Fibroblast of the conjunctiva (primary cell): ENCODE data around the gene COX4I1.
"Not testable (repeated sequence)": the region's sequence is repeated elsewhere in the genome, so short reads cannot be mapped to it uniquely, and the experiment has no call there.

Experiments used
- DNase-seq: peaks from one replicate; pipeline ENCODE4 v3.0.0-alpha.2; 2010; ENCODE audit warnings: low read depth

Gene COX4I1

DNA sequence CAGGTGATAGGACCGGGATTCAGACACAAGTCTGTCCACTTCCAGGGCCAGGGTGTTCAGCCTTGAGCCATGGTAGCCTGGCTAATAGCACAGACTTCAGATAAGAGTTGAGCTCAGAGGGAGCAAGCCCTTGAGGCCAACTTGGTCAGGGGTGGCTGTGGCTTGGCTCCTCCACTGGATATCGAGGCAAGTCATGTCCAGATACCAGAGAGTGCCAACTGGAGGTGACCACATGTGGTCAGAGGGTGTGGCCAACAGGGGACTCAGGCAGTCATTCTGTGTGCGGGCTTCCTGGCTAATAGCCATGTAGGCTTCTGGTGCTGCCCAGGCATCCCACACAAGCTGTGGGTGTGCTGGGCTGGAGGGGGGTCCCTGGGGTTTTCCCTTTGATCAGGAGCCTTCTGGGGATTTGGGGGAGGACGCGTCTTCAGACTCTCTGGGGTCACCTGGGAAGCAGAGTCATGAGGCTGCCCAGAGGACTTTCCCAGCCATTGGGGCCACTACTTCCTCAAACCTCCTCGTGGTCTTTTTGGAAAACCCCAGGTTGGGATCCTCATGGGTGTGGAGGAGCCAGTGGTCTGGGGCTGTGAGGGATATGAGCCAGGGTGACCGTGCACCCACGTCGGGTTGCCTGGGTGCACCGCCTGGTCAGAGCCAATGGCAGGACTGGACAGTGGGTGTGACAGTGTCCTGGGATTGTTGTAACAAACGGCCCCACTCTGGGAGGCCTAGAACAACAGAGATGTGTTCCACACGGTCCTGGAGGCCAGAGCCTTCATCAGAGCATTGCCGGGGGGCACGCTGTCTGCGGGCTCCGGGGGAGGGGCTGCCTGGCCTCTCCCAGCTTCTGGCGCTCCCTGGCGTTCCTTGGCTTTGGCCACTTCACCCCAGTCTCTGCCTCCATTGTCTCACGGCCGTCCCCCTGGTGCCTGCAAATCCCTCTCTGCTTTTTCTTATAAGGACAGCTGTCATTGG is 25.0 kb downstream of the COX4I1 start:
- no peak for DNase-seq

DNA sequence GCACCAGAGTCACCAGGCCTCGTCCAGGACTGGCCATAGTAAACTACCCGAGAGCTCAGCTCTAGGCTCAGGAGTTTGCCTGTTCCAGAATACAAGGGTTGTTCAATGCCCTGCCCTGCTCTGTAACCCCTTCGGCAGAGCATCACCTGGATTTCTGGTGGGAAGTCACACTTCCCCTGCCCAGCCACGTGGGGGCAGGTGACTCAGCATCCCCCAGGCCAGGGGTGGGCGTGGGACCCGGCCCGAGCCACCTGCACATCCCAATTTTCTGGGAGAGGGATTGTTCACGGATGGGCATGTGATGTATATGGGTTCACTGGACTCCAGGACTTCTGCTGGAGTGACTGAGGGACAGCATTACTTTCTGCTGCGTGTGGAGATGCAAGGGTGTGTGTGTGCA is 25.8 kb downstream of the COX4I1 start:
- no peak for DNase-seq

DNA sequence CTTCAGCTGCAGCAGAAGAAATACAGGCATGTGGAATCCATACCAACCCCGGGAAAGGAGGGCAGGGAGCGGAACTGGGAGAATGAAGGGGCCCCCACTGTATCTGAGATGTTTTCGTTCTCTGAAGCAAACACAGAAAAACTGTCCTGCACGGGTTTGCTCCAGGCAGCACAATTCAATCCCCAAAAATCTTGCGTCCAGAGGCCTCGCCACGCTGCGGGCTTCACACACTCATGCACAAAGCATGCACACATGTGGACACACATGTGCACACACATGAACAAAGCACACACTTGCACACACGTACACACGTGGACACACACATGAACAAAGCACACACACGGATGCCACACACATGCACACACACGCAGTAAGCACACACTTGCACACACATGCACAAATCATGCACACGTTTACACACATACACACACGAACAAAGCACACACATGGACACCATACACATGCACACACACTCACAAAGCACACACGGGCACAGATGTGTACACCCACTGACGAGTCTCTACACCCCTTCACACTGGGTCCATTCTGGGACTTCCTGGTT is 27.3 kb downstream of the COX4I1 start:
- DNase-seq, result no peak

DNA sequence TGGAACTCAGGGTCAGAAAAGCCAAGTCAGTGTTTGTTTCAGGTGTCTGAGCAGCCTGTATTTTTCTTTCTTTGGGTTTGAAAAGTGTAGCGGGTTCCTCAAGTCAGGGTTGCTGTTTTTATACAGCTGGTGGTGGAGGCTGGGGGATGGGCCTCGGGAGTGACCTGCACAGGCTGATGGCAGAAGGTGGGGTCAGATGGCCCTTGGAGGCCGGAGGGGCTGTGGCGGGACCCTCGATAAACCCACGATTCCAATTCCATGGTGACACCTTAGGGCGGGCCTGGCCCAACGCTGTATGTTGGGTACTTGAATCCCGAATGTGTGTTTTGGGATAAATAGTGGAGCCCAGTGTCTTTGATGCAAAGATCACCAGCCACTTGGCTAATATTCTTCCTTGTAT is 28.7 kb downstream of the COX4I1 start:
- no peak for DNase-seq

DNA sequence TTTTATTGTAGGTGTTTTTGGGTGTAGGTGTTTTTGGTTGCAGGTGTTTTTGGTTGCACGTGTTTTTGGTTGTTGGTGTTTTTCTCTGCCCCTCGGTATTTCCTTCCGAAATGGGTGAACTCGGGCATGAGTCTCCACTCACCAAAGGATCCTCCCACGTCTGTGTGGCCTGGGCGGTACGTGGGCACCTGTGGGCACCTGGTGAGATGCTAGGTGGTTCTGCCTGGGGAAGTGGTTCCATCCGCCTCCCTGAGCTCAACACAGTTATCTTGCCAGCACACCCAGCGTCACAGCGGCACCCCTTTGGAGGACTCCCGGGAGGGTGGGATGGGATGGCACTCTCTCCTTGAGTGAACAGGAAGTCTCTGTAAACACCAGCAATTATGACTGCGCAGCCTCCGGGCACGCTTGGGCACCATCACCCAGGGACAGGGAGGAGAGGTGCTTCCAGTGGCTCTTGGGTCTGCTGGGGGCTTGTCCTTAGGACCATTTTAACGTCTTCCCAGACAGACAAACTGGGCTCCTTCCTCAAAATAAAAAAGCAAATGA is 29.8 kb downstream of the COX4I1 start:
- no peak for DNase-seq

DNA sequence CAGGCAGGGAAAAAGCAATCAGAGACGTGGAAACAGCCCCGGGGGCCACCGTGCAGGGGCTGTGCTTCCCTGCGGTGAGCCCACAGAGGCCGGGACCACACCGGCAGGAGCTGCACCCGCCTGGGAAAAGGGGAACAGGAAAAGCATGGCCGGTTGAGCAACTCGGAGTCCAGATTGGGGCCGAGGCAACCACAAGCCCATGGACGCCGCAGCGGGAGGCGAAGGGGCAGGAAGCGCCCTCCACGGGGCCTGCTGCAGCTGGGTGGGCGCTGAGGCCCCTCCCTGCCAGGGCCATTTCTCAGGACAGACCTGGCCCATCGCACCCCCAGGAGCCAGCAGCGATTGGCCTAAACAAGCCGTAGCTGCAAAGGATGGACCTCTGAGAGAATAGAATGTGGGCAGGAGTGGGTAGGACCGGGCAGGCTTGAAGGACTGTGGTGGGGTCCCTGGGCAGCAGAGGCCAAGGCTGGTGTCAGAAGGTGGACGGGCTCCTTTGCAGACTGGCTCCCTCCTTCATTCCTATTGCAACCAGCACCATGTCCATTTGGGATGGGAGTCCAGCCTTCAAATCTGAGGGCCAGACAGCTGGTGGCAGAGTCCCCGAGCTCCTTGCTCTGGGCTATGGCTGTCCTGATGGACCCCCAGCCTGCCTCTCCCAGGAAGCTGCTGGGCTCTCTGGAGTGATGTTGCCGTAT is 30.4 kb downstream of the COX4I1 start:
- no peak for DNase-seq

DNA sequence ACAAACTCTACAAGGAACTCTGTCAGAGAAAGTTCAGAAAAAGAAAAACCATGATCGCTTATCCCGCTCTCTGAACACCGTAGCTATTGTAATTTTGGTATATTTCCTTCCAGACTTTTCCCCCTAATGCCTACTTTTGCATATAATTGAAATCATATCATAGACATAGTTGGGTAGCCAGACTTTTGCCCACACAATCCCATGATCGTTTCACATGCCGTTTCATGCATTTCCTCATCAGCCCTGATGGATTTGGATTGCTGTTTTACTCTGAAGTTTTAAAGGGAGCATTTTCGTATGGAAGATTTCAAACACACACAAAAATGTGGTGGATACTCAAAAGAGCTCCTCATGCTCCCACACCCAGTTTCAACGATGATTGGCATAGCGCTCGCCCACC is 31.3 kb downstream of the COX4I1 start:
- no peak for DNase-seq

DNA sequence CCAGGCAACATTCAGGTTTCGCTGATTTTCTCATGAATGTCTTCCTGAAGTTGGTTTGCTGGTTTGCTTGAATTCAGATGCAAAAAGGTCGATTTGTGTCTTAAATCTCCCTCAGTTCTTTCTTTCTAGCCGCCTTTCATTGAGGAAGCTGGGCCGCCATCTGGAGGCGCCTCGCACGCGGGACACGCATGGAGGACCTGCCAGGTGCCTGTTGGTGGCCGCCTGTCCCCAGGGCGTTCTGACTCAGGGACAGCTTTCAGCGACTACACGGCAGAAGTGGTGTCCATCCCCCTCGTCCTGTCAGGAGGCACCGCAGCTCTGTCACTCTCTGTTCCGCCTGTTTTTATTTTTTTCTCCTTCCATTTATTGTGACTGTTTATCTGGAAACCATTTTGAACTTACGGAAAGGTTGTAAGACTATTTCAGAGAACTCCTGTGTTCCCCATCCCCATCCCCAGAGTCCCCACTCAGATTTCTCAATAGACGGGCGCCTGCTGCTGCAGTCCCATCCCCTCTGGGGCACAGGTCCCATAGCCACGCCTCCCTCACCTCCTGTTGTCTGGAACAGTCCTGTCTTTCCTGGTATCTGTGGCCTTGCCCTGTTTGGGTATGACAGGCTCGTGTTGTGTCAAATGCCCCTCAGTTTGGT is 33.2 kb downstream of the COX4I1 start:
- no peak for DNase-seq

DNA sequence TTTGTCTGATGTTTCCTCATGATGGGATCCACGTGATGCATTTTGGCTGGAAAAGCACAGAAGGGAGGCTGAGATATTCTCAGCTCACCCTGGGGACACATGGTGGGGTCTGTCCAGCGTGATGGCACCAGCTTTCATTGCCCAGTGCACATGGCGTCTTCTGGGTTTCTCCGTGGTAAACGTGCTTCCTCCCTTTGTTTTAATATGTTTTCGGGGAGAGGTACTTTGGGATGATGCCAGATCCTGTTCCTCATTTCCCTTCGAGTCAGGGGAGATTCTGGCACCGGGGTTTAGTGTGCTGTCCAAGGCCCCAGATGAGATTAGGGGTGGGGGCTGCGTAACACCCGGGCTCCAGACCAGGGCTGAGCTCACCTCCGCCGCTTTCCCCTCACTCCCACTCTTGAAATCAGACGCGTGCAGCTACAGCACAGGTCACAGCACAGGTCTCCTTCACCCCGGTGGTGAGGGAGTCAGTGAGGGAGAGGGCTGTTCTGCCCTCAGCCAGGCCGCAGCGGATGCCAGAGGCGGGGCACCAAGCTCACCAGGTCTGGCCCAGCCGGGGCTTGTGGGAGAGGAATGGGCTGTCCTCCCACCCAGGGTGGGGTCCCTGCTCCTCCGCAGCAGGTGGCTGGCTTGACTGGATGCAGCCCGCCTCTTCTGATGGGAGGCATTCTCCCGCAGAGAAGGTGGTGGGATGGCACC is 33.9 kb downstream of the COX4I1 start:
- DNase-seq, result no peak

DNA sequence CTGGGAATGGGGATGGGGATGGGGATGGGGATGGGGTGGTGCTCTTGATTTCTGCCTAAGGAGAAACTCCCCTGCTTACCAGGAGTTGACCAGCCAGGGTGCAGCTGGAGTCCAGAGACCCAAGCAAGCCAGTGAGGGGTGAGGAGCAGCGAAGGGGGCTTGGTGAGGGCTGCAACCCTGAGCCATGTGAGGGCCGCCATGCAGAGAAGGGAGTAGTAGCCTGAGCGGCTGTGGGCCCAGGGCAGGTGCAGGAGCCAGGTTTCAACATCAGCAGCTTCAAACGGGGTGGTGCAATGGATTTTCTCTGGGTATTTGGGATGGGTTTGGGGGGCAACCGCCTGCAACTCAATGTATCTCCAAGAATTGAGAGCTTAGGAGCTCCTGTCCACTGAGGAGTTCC is 35.2 kb downstream of the COX4I1 start:
- DNase-seq, result no peak

DNA sequence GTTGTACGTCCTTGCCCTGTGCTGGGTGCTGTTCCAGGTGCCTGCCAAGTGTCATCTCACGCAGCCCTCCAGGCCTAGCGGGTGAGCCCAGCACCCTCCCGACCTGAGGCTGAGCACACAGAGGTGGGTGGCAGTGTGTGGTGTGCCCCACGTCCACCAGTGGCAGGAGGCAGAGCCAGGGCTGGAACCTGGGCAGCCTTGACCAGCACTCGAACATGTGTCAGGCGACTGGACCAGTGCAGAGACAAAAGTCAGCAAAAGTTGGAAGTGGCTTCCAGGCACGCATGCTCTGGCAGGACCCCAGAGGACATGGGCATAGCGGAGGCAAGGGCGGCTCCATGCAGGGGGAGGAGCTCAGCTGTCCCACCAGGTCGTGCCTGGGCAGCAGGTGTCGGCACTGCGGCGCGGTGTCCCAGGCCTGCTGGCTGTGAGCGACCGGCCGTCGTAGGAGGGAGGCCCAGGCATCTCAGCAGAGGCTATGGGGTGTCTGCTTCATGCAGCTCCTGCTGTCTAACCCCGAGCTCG is 35.8 kb downstream of the COX4I1 start:
- DNase-seq, result no peak

DNA sequence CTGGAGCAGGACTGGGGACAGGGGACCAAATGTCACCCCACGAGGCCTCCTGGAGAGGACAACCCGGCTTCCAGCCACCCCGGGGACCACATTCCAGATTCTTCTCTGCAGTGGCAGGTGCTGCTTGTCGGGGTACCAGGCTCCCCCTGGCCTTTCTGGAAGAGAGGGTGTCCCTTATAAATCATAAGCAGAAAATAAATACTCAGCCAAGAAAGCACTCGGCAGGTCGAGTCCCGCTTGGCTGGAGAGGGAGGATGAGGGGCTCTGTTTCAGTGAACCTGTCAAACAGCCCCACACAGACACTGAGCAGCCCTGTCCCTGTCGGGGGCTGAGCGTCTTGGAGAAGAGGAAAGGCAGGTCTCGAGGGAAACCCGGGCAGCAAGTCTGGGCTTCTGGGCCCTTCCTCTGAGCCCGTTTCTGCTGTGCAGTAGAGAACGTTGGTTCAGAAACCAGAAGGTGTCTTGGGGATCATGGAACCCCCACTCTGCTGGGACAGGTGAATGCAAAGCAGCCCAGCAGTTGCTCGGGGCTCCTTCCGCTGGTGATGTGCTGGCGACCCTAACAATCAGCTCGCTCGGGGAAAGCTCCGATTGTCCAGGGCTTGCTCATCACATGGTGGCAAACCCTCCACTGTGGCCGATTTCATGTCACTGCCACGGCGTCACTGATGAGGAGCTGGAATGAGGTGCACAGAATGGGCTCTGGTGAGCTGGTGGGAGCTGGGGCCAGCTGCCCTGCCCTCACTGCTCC is 36.6 kb downstream of the COX4I1 start:
- DNase-seq, result no peak

DNA sequence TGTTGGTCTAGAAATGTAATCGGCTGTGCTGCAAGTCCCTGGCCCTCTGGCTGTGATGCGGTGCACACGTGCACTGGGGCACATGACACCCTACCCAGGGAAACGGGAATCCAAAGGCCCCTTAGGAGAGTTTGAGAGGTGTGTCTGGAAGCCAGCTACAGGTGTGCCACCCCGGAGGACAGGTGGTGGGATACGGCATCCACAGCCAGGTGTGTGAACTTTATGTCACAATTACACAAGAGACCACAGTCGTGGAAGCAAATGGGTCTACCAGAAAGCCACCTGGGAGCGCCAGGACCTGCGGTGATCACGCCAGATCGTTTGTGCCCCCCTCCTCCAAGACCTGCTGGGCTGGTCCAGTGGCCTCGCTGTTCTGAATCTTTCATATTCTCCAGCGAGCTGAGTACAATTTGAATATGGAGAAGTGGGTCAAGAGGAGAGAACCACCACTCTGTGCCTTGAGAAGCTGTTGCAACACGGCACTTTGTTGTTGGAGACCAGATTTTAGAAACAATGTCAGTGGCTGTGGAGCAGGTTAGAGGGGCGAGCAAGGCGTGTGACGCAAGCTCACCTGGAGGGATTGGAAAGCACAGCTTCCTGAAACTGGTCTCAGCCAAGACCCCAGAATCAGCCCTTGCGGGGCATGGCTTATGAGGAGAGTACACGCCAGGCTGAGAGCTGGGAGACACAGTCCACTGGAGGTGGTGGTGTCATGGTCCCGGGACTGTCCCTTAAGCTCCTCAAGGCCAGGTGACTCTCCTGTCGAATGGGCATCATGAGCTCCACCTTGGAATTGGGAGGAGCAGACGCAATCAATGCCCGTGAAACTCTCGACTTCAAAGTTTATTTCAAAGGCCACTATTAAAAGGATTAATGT is 37.4 kb downstream of the COX4I1 start:
- no peak for DNase-seq

DNA sequence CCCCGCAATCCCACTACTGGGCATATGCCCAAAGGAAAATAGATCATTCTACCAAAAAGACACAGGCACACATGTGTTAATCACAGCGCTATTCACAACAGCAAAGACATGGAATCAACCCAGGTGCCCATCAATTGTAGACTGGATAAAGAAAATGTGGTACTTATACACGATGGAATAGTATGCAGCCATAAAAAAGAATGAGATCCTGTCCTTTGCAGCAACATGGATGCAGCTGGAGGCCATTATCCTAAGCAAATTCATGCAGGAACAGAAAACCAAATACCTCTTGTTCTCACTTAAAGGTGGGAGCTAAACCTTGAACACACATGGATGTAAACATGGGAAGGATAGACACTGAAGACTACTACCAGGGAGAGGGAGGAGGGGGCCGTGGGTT is 38.2 kb downstream of the COX4I1 start:
- not testable (repeated sequence) for DNase-seq

DNA sequence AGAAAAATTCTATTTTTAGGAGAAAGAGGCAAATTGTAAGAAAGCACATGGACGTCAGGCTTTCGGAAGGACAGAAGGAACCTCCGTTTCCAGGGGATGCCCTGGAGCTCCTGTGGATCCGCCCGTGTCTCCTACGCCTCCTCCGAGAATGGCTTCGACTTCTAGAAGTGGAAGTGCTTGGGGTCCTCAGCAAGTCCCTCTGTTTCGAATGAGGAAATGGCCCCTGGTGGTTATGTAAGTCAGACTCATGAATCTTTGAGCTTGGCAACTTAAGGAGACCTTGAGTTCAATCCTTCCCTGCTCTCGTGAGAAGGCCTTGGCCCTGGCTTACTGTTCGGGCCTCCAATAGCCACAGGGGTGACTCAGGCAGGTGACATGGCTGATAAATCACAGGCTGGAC is 38.9 kb downstream of the COX4I1 start:
- no peak for DNase-seq

DNA sequence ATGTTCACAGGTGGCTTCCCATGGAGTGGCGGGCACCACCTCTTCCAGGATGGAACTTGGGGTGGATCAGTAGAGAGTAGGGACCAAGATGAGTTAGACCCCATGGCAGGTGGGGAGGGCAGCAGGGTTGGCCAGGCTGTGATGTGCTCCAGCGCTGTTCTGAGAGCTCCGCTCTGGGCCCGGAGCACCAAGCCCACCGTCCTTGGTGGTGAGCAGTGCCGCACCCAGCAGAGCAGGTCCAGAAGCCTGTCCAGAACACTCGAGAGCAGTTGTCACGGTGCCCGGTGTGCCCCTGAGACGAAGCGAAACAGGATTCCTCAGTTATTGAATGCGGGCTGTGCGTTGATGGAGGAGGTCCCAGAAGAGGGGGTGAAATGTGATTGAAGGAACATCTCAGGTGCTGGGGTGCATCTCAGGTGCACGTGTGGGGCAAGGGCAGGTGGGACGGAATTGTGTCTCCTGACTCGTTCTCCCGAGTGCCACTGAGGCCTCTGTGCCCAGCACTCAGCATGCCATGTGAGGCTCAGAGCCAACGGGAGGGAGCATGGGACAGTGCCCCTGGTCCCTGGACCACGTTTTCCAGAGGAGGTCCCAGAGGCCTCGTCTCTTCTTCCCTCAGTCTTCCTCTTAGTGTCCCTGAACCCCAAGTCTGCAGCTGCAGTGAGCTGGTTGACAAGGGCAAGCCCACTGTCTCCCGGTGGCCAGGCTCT is 39.5 kb downstream of the COX4I1 start:
- no peak for DNase-seq

DNA sequence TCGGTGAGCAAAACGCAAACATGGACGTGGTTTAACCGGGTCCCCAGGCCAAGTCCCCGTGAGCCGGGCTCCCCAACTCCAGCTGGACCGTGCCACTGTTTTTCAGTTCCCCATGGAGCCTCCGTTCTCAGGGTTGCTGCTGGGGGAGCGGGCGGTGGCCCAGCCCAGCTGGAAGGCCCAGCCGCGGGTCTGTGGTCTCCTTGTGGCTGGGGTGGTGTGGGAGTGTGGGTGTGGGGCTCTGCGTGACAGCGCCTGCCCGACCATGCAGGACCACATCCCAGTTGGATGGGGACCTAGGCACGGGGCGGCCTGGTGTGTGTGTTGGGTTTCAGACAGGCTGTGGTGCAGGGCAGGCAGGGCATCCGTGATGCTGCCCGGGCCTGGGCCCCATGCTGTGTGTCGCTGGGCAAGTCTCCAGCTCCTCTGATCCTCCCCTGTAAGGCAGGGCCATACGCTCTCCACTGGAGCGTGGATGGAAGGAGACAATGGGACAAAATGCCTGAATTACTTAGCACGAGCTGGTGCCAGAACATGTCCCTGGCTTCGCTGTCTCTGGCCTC is 40.3 kb downstream of the COX4I1 start:
- DNase-seq, result no peak

DNA sequence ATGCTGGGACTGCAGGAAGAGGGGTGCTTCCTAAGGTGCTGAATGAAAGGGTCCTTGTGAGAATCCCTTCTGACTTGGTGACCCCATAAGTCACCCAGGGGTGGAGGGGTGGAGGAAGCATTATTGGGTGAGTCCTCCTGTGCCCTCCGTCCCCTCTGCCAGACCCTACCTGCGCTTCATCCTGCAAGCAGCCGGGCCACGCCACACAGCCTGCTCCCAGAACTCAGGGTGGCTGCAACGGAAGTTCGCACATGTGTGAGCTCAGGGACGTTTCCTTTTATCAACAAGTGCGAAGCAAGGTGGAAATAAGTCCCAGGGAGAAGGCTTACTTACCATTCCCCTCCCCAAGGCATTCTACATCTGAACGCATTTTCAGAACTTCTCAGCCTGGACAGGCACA is 40.9 kb downstream of the COX4I1 start:
- DNase-seq, result no peak

DNA sequence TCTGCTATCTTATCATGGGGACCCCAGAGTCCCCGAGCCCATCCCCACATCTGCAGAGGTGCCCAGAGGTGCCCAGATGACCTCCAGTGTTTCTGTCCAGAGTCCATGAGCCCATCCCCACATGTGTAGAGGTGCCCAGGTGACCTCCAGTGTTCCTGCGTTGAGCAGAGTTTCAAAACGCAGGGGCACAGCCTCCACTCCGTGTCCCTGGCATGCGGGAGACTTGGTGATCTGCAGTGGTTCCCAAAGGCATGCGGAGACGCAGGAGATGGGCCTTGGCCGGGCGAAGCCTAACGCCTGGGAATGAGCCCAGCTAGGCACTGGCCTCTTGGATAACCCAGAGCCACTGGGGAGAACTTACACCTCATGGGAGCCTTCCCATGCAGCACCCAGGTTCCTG is 41.3 kb downstream of the COX4I1 start:
- DNase-seq, result no peak
